IMR-90 (cell line): ENCODE results near the gene MEGF8. TPM values are rescaled to one million over a fixed set of nuclear protein-coding genes. Genes with fewer than 3 reads are reported as not detected.

ENCODE experiments used
- ATAC-seq: fragments of 200-7000 bp; cut with Tn5 transposase; 2 replicates; pipeline ENCODE4 v1.9.1; 2020; ENCODE audit warnings: low read depth, mild to moderate bottlenecking, moderate library complexity
- BruUV-seq: library from RNA; stranded (reverse); fragments of 400-500 nt; replicated peaks from 2 replicates; lab custom pipeline; 2021; lab: Mats Ljungman, UMichigan
- CTCF ChIA-PET: fragments of 300-600 bp; formaldehyde crosslinking; extraction: SDS; loops from one replicate; lab custom pipeline; 2021; ENCODE audit warnings: antibody characterized with exemption; lab: Yijun Ruan, JAX
- POLR2A ChIA-PET: fragments of 300-600 bp; sonication (Branson Sonifier 250); formaldehyde crosslinking; loops from one replicate; lab custom pipeline; 2022; ENCODE audit warnings: antibody characterized with exemption; ENCODE audit not compliant: unreplicated experiment; lab: Charles Lee
- DNase-seq: peaks from one replicate; pipeline ENCODE4 v3.0.0; 2013
- H2AFZ ChIP-seq: replicated peaks from 2 replicates; pipeline ENCODE3; 2013; ENCODE audit warnings: low read length, mild to moderate bottlenecking; ENCODE audit not compliant: poor library complexity
- H2AK5ac ChIP-seq: 2 replicates; pipeline ENCODE4 v1.6.1; 2013; ENCODE audit warnings: low read depth, low read length, inconsistent platforms
- H2AK9ac ChIP-seq: replicated peaks from 2 replicates; pipeline ENCODE3; 2013; ENCODE audit warnings: mild to moderate bottlenecking, low read depth, low read length, moderate library complexity; ENCODE audit not compliant: poor library complexity
- H2BK120ac ChIP-seq: 2 replicates; pipeline ENCODE4 v1.6.1; 2013; ENCODE audit warnings: low read depth, low read length, inconsistent platforms
- H2BK15ac ChIP-seq: 3 replicates; pipeline ENCODE4 v1.6.1; 2013; ENCODE audit warnings: low read depth, low read length, inconsistent platforms
- H2BK20ac ChIP-seq: 2 replicates; pipeline ENCODE4 v1.6.1; 2013; ENCODE audit warnings: low read depth, mild to moderate bottlenecking, inconsistent platforms, low read length, moderate library complexity
- H2BK5ac ChIP-seq: 2 replicates; pipeline ENCODE4 v1.6.1; 2013; ENCODE audit warnings: mild to moderate bottlenecking, low read depth, low read length, inconsistent platforms; ENCODE audit not compliant: poor library complexity, severe bottlenecking
- H3K14ac ChIP-seq: replicated peaks from 2 replicates; pipeline ENCODE4 v1.6.1; 2013; ENCODE audit warnings: low read depth, low read length, inconsistent platforms
- H3K18ac ChIP-seq: 2 replicates; pipeline ENCODE4 v1.6.1; 2013; ENCODE audit warnings: low read depth, low read length, control low read depth
- H3K23ac ChIP-seq: 2 replicates; pipeline ENCODE4 v1.6.1; 2013; ENCODE audit warnings: low read depth, low read length, inconsistent platforms
- H3K27ac ChIP-seq: 2 replicates; pipeline ENCODE4 v1.5.1; 2013; ENCODE audit warnings: mild to moderate bottlenecking, control low read depth, low read length; ENCODE audit not compliant: insufficient read depth
- H3K27me3 ChIP-seq: 2 replicates; pipeline ENCODE4 v1.6.1; 2013; ENCODE audit warnings: low read length; ENCODE audit not compliant: control insufficient read depth, insufficient read depth
- H3K36me3 ChIP-seq: 2 replicates; pipeline ENCODE4 v1.6.1; 2013; ENCODE audit warnings: low read length, mixed read lengths; ENCODE audit not compliant: control insufficient read depth, insufficient read depth
- H3K4ac ChIP-seq: 2 replicates; pipeline ENCODE4 v1.6.1; 2013; ENCODE audit warnings: low read depth, low read length, inconsistent platforms
- H3K4me1 ChIP-seq: 2 replicates; pipeline ENCODE4 v1.6.1; 2013; ENCODE audit warnings: low read length, mixed read lengths; ENCODE audit not compliant: control insufficient read depth, insufficient read depth
- H3K4me2 ChIP-seq: 2 replicates; pipeline ENCODE4 v1.6.1; 2013; ENCODE audit warnings: low read depth, mild to moderate bottlenecking, control low read depth, low read length, moderate library complexity
- H3K4me3 ChIP-seq: 2 replicates; pipeline ENCODE4 v1.5.1; 2013; ENCODE audit warnings: low read depth, mild to moderate bottlenecking, control low read depth, low read length, moderate library complexity; ENCODE audit not compliant: insufficient read depth
- H3K56ac ChIP-seq: 2 replicates; pipeline ENCODE4 v1.6.1; 2013; ENCODE audit warnings: low read length, inconsistent platforms; ENCODE audit not compliant: insufficient read depth; ENCODE audit errors: extremely low read depth
- H3K79me1 ChIP-seq, 2 experiments: 2 replicates each; pipeline ENCODE4 v1.6.1; 2013; ENCODE audit warnings: low read length in 2 of 2, inconsistent platforms in 1 of 2, low read depth in 1 of 2
- H3K9ac ChIP-seq: 2 replicates; pipeline ENCODE4 v1.6.1; 2013; ENCODE audit warnings: low read depth, low read length, control low read depth
- H3K9me1 ChIP-seq: 2 replicates; pipeline ENCODE4 v1.6.1; 2013; ENCODE audit warnings: low read length, inconsistent platforms; ENCODE audit not compliant: insufficient read depth
- H3K9me3 ChIP-seq: 2 replicates; pipeline ENCODE4 v1.6.1; 2013; ENCODE audit warnings: low read length; ENCODE audit not compliant: control insufficient read depth, insufficient read depth
- H4K20me1 ChIP-seq: 2 replicates; pipeline ENCODE4 v1.6.1; 2013; ENCODE audit warnings: low read length, inconsistent platforms; ENCODE audit not compliant: insufficient read depth
- H4K5ac ChIP-seq: 2 replicates; pipeline ENCODE4 v1.6.1; 2013; ENCODE audit warnings: mild to moderate bottlenecking, low read depth, low read length, control low read depth
- H4K8ac ChIP-seq, 2 experiments: 2 replicates each; pipeline ENCODE4 v1.6.1; 2013; ENCODE audit warnings: low read depth in 2 of 2, low read length in 2 of 2, control low read depth in 1 of 2, inconsistent platforms in 1 of 2
- H4K91ac ChIP-seq: 2 replicates; pipeline ENCODE4 v1.6.1; 2013; ENCODE audit warnings: low read depth, low read length, inconsistent platforms; ENCODE audit not compliant: insufficient read depth
- CEBPB ChIP-seq: IDR thresholded peaks from 2 replicates; pipeline ENCODE4 v1.6.1; 2012; ENCODE audit warnings: low read depth, low read length, improper control_type of control experiment
- RAD21 ChIP-seq: IDR thresholded peaks from 2 replicates; pipeline ENCODE4 v1.6.1; 2012; ENCODE audit warnings: low read length, improper control_type of control experiment
- WGBS, 2 experiments: methylation state at CpG; one replicate each; pipeline versions ENCODE4 v1.1.5 to v1.1.7; 2013; ENCODE audit warnings: missing lambda C conversion rate in 2 of 2; ENCODE audit not compliant: insufficient read length in 1 of 2; ENCODE audit errors: extremely low coverage in 2 of 2; 5-methylcytosine and 5-hydroxymethylcytosine counted together
- dilution Hi-C: fragments of 300-500 bp; cut with HindIII; formaldehyde crosslinking; loops from one replicate; pipeline ENCODE4 v1.14.3; 2018; ENCODE audit warnings: low sequenced_read_pairs; ENCODE audit not compliant: unreplicated experiment
- in situ Hi-C: fragments of 300-500 bp; cut with MboI; formaldehyde crosslinking; loops from 3 replicates; pipeline ENCODE4 v1.14.3; 2019; ENCODE audit warnings: low sequenced_read_pairs, inconsistent platforms, mixed read lengths
- intact Hi-C: fragments of 100-400 bp; cut with micrococcal nuclease; formaldehyde crosslinking; loops from 2 replicates; pipeline ENCODE4 v1.10.0; 2022
- polyA plus RNA-seq, 3 experiments: library from polyadenylated mRNA; depleted of rRNA; stranded (reverse); fragments of >200 nt; gene quantifications; 2 replicates each; pipeline ENCODE4 v1.2.3, GENCODE V29; 2012; ENCODE audit warnings: low replicate concordance in 1 of 3
- total RNA-seq: library from RNA; depleted of rRNA; stranded (reverse); fragments of >200 nt; gene quantifications from 2 replicates; pipeline ENCODE4 v1.2.3, GENCODE V29; 2012

MEGF8 gene
- total and polyA plus RNA-seq, 2 of the 4 experiments (the other 2 are of a cell fraction), result 2.3 to 12.5 TPM

DNA sequence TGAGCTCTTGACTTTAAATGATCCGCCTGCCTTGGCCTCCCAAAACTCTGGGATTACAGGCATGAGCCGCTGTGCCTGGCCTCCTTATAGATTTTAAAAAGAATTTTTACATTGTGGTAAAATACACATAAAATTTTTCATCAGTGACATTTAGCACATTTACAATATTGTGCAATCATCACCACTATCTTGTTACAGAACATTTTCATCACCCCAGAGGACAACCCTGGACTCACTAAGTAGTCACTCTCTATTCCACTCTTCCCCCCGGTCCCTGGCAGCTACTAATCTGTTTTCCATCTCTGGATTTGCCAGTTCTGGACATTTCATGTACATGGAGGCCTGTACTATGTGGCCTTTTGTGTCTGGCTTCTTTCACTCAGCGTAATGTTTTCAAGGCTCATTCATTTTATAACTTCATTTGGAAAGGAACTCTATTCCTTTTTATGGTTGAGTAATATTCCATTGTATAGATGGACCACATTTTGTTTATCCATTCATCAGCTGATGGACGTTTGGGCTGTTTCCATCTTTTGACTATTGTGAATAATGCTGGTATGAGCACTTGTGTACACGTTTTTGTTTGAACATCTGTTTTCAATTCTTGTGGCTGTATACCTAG is 19.9 kb downstream of the MEGF8 start:
- no peak overlapping the region for H2AK5ac ChIP-seq
- no peak overlapping the region for H3K9ac ChIP-seq
- no peaks in the 10 kb centered on the region for H4K20me1 ChIP-seq
- H3K9me3 ChIP-seq, result no peaks in the 10 kb centered on the region
- POLR2A ChIA-PET, result no interaction called here
- no peak overlapping the region for H3K23ac ChIP-seq
- no peak overlapping the region for H2BK5ac ChIP-seq
- in situ Hi-C loops (no loop called here), dilution Hi-C loops (no loop called here), intact Hi-C loops (no loop called here)
- no peak overlapping the region for H2AFZ ChIP-seq
- peak; percentile 93 for TF ChIP-seq CEBPB
- TF ChIP-seq RAD21, result no peak
- DNase-seq, result peak; percentile 38
- H3K27me3 ChIP-seq, result no peaks in the 10 kb centered on the region
- H3K4me1 ChIP-seq, result no peaks in the 10 kb centered on the region; the same call in 1 of the 2 replicates
- H3K18ac ChIP-seq, result no peak overlapping the region
- H3K79me1 ChIP-seq, result no peaks in the 10 kb centered on the region
- H4K91ac ChIP-seq, result no peak overlapping the region
- BruUV-seq, result no TSS peak
- H3K4ac ChIP-seq, result no peak overlapping the region
- H3K36me3 ChIP-seq, result peaks cover 18% of the 10 kb centered on the region; the same call in 1 of the 2 replicates
- ATAC-seq, result peak; percentile 53
- no peak overlapping the region for H3K4me3 ChIP-seq
- no CpG with 5 or more reads among the region's 6 CpGs for WGBS, 2 experiments
- no peak overlapping the region for H3K27ac ChIP-seq
- no peak overlapping the region for H2AK9ac ChIP-seq
- CTCF ChIA-PET, result no interaction called here
- H2BK120ac ChIP-seq, result no peak overlapping the region
- H3K4me2 ChIP-seq, result no peak overlapping the region
- H4K8ac ChIP-seq, result no peak overlapping the region
- H2BK20ac ChIP-seq, result no peak overlapping the region
- H3K14ac ChIP-seq, result no peak overlapping the region
- no peak overlapping the region for H2BK15ac ChIP-seq
- H3K9me1 ChIP-seq, result no peaks in the 10 kb centered on the region; the same call in 1 of the 2 replicates
- H4K5ac ChIP-seq, result no peak overlapping the region
- no peak overlapping the region for H3K56ac ChIP-seq
